MCF 10A (cell line): ENCODE data around the gene HYAL3. TPM values are rescaled to one million over a fixed set of nuclear protein-coding genes. Genes with fewer than 3 reads are reported as not detected.

Experiments
- BruUV-seq: library from RNA; stranded (reverse); fragments of 400-500 nt; replicated peaks from 2 replicates; lab custom pipeline; 2021; lab: Mats Ljungman, UMichigan
- CTCF ChIA-PET: fragments of 300-600 bp; sonication (Branson Sonifier 250); formaldehyde crosslinking; extraction: SDS; loops from one replicate; lab custom pipeline; 2021; ENCODE audit warnings: antibody characterized with exemption, inconsistent platforms; lab: Yijun Ruan, JAX
- POLR2A ChIA-PET: fragments of 300-600, 350-650 bp; sonication (Branson Sonifier 250); formaldehyde crosslinking; extraction: SDS; loops from one replicate; lab custom pipeline; 2020; ENCODE audit warnings: antibody characterized with exemption, inconsistent platforms; lab: Yijun Ruan, JAX
- DNase-seq: peaks from one replicate; pipeline ENCODE4 v3.0.0-alpha.2; 2018; ENCODE audit not compliant: unreplicated experiment
- H3K27ac Mint-ChIP-seq: one replicate; pipeline ENCODE4 v1.8.0; 2022; ENCODE audit warnings: mild to moderate bottlenecking, low read depth, mixed read lengths; ENCODE audit not compliant: unreplicated experiment
- H3K27me3 Mint-ChIP-seq: one replicate; pipeline ENCODE4 v1.8.0; 2022; ENCODE audit warnings: mixed read lengths; ENCODE audit not compliant: insufficient read depth, unreplicated experiment
- H3K36me3 Mint-ChIP-seq: one replicate; pipeline ENCODE4 v1.8.0; 2022; ENCODE audit warnings: mild to moderate bottlenecking, moderate library complexity, mixed read lengths; ENCODE audit not compliant: insufficient read depth, unreplicated experiment
- H3K4me1 Mint-ChIP-seq: one replicate; pipeline ENCODE4 v1.8.0; 2022; ENCODE audit warnings: mixed read lengths; ENCODE audit not compliant: insufficient read depth, unreplicated experiment
- H3K4me3 Mint-ChIP-seq: one replicate; pipeline ENCODE4 v1.8.0; 2022; ENCODE audit warnings: mild to moderate bottlenecking, moderate library complexity, mixed read lengths; ENCODE audit not compliant: unreplicated experiment
- H3K9me3 Mint-ChIP-seq: one replicate; pipeline ENCODE4 v1.8.0; 2022; ENCODE audit warnings: mixed read lengths; ENCODE audit not compliant: unreplicated experiment
- intact Hi-C: fragments of 100-400 bp; cut with micrococcal nuclease; formaldehyde crosslinking; loops from 2 replicates; pipeline ENCODE4 v1.14.1; 2022
- total RNA-seq: library from RNA; stranded (reverse); gene quantifications from 2 replicates; pipeline ENCODE4 v1.2.3, GENCODE V29; 2022
- TF ChIP-seq, protein P1 (sequence below): fragments of 200-600 bp; IDR thresholded peaks from one replicate; pipeline ENCODE4 v1.8.0; 2022; ENCODE audit warnings: antibody characterized with exemption, mild to moderate bottlenecking; ENCODE audit not compliant: unreplicated experiment

The HYAL3 gene
- total RNA-seq, 1 experiment from 2014 or later, result 2.3 TPM

DNA sequence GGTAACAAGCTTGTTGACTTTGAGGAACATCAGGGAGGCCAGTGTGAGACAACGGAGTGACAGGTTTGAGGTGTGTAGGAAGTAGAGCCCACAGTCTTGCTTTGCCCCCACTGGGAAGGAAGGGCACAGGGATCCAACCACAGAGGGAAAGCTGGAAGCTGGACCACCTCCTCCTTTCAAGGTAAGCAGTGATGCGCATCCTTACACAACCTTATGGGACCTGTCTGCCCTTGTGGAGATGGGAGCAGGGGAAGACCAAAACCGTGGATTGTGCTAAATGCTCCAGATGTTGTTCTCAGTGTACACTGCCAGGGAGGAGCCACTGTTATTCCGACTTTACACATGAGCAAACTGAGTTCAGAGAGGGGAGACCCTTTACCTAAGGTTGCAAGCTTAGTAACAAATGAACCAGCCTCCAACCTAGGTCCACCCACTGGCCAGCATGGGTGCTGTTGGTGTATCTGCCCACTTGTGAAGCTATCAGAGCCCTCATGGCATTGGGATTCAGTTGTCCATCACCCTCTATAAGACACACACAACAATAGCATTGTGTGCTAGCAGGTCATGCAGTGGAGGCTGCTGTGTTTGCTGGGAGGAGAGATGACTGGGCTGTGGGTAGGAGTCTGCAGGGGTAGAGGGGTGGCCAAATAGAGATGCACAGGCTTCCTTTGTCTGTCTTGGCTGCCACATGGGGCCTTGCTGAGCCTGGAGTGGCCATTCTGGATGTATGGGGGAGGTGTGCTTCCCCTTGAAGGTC is 20.9 kb downstream of the HYAL3 start:
- Mint-ChIP-seq H3K4me1 (peaks cover 9% of the 10 kb centered on the region), H3K36me3 (peaks cover 14% of the 10 kb centered on the region), H3K4me3 (no peak overlapping the region), H3K9me3 (no peaks in the 10 kb centered on the region), H3K27ac (no peak overlapping the region), H3K27me3 (no peaks in the 10 kb centered on the region)
- no peak for DNase-seq
- intact Hi-C loops, result no loop called here
- no TSS peak for BruUV-seq
- ChIA-PET CTCF (interaction anchor here (0.7 to 1.3 kb wide), 5 partner anchors 14 to 294 kb away, joined by 3 to 4 read pairs (median 4); partner anchors contain the start of genes HYAL3 and NAA80), POLR2A (interaction anchor here (1.1 to 2.1 kb wide), 2 partner anchors 14 to 18 kb away, joined by 3 to 7 read pairs; partner anchors contain the start of gene IFRD2)
- TF ChIP-seq, protein P1, sequence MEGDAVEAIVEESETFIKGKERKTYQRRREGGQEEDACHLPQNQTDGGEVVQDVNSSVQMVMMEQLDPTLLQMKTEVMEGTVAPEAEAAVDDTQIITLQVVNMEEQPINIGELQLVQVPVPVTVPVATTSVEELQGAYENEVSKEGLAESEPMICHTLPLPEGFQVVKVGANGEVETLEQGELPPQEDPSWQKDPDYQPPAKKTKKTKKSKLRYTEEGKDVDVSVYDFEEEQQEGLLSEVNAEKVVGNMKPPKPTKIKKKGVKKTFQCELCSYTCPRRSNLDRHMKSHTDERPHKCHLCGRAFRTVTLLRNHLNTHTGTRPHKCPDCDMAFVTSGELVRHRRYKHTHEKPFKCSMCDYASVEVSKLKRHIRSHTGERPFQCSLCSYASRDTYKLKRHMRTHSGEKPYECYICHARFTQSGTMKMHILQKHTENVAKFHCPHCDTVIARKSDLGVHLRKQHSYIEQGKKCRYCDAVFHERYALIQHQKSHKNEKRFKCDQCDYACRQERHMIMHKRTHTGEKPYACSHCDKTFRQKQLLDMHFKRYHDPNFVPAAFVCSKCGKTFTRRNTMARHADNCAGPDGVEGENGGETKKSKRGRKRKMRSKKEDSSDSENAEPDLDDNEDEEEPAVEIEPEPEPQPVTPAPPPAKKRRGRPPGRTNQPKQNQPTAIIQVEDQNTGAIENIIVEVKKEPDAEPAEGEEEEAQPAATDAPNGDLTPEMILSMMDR, result no peak

GRCh38 chr3:50276762-50277101 is 22.5 kb downstream of the HYAL3 start:
- CTCF ChIA-PET, result interaction anchor here (0.6 to 1.1 kb wide), 3 partner anchors 18 to 50 kb away, joined by 4 to 5 read pairs (median 4); no protein-coding TSS in a partner anchor
- peaks cover 14% of the 10 kb centered on the region for H3K36me3 Mint-ChIP-seq
- POLR2A ChIA-PET, result interaction anchor here (1.0 kb wide), 1 partner anchor 17 kb away, joined by 3 read pairs; no protein-coding TSS in a partner anchor
- no peak overlapping the region for H3K4me3 Mint-ChIP-seq
- H3K27ac Mint-ChIP-seq, result no peak overlapping the region
- intact Hi-C loops, result no loop called here
- no peak for DNase-seq
- H3K27me3 Mint-ChIP-seq, result no peaks in the 10 kb centered on the region
- TF ChIP-seq, protein P1, result no peak
- BruUV-seq, result no TSS peak
- no peaks in the 10 kb centered on the region for H3K9me3 Mint-ChIP-seq
- H3K4me1 Mint-ChIP-seq, result peaks cover 14% of the 10 kb centered on the region

DNA sequence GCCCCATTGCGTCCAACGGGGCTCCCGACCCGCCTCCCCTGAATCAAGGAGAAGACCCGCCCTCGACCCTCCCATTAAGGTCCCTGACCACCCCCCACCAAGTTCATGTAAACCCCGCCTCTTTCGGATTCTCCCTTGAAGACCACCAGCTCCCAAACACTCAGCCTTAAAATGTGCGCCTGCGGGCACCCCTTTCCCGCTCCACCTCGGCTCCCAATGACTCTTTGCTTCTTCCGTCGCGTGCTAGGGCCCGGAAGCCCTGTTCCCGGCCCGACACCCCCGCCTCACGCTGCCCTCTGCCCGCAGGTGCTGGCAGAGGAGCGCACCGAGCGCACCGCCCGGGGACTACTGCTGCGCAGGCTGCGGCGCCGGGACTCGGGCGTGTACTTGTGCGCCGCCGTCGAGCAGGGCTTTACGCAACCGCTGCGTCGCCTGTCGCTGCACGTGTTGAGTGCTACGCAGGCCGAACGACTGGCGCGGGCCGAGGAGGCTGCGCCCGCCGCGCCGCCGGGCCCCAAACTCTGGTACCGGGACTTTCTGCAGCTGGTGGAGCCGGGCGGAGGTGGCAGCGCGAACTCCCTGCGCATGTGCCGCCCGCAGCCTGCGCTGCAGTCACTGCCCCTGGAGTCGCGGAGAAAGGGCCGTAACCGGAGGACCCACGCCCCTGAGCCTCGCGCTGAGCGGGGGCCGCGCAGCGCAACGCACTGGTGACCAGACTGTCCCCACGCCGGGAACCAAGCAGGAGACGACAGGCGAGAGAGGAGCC is 23.0 kb downstream of the HYAL3 start:
- no TSS peak for BruUV-seq
- Mint-ChIP-seq H3K36me3 (peaks cover 19% of the 10 kb centered on the region), H3K4me3 (no peak overlapping the region), H3K27me3 (no peaks in the 10 kb centered on the region), H3K9me3 (no peaks in the 10 kb centered on the region), H3K27ac (no peak overlapping the region), H3K4me1 (peaks cover 20% of the 10 kb centered on the region)
- TF ChIP-seq, protein P1, result no peak
- CTCF ChIA-PET, result interaction anchor here (0.5 to 1.1 kb wide), 3 partner anchors 41 to 424 kb away, joined by 3 to 4 read pairs (median 3); no protein-coding TSS in a partner anchor
- intact Hi-C loops, result no loop called here
- no peak for DNase-seq
- POLR2A ChIA-PET, result interaction anchor here (1.0 to 1.4 kb wide), 2 partner anchors 16 to 40 kb away, joined by 3 read pairs; partner anchors contain the start of genes GNAI2 and IFRD2
